GM12875 (cell line): Measurements from ENCODE around the gene PRPF38B.
"Not testable (repeated sequence)": the region's sequence is repeated elsewhere in the genome, so short reads cannot be mapped to it uniquely, and the experiment has no call there.

Experiments used
- H3K4me3 ChIP-seq: one replicate; pipeline ENCODE4 v1.5.1; 2011; ENCODE audit warnings: low read depth, low read length, control low read depth
- TF ChIP-seq, protein P1 (sequence below): IDR thresholded peaks from 2 replicates; pipeline ENCODE4 v1.5.1; 2011; ENCODE audit warnings: low read depth, mild to moderate bottlenecking, control low read depth, inconsistent platforms, low read length, moderate library complexity, borderline replicate concordance; ENCODE audit not compliant: insufficient read depth

Gene PRPF38B

GRCh38 chr1:108665771-108666170 lies 26.3 kb upstream of the PRPF38B start:
- TF ChIP-seq, protein P1, sequence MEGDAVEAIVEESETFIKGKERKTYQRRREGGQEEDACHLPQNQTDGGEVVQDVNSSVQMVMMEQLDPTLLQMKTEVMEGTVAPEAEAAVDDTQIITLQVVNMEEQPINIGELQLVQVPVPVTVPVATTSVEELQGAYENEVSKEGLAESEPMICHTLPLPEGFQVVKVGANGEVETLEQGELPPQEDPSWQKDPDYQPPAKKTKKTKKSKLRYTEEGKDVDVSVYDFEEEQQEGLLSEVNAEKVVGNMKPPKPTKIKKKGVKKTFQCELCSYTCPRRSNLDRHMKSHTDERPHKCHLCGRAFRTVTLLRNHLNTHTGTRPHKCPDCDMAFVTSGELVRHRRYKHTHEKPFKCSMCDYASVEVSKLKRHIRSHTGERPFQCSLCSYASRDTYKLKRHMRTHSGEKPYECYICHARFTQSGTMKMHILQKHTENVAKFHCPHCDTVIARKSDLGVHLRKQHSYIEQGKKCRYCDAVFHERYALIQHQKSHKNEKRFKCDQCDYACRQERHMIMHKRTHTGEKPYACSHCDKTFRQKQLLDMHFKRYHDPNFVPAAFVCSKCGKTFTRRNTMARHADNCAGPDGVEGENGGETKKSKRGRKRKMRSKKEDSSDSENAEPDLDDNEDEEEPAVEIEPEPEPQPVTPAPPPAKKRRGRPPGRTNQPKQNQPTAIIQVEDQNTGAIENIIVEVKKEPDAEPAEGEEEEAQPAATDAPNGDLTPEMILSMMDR: no peak

GRCh38 chr1:108667422-108667821 lies 24.7 kb upstream of the PRPF38B start:
- H3K4me3 ChIP-seq: not testable (repeated sequence)

More at GRCh38 chr1:108665771-108666170, 26.3 kb upstream of the PRPF38B start:
- no peak overlapping the region for H3K4me3 ChIP-seq

DNA sequence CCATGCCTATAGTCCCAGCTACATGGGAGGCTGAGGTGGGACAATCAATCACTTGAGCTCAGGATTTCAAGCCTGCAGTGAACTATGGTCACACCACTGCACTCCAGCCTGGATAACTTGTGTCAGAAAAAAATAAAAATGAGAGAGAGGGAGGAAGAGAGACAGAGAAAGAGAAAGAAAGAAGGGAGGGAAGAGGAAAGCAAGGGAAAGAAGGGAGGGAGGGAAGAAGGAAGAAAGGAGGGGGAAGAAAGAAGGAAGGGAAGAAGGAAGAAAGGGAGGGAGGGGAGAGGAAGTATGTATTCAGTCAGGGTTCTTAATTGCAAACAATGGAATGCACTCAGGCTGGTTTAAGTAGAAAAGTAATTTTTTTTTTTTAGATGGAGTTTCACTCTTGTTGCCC lies 23.3 kb upstream of the PRPF38B start:
- TF ChIP-seq, protein P1: no peak
- H3K4me3 ChIP-seq: no peak overlapping the region

DNA sequence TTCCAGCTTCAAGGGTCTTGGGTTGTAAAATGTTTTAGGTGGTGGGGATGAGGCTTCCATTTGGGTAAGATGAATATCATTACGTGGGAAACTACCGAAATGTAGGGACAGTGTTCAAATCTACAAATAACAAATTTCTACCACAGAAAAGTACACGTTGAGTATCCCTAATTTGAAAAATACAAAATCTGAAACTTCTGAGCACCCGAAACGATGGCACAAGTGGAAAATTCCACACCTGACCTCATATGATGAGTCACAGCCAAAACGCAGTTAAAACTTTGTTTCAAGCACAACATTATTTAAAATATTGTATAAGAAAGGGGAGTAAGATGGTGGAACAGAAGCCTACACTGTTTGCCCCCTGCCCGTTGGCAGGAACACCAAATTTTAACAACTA lies 22.4 kb upstream of the PRPF38B start:
- no peak overlapping the region for H3K4me3 ChIP-seq
- TF ChIP-seq, protein P1: no peak

DNA sequence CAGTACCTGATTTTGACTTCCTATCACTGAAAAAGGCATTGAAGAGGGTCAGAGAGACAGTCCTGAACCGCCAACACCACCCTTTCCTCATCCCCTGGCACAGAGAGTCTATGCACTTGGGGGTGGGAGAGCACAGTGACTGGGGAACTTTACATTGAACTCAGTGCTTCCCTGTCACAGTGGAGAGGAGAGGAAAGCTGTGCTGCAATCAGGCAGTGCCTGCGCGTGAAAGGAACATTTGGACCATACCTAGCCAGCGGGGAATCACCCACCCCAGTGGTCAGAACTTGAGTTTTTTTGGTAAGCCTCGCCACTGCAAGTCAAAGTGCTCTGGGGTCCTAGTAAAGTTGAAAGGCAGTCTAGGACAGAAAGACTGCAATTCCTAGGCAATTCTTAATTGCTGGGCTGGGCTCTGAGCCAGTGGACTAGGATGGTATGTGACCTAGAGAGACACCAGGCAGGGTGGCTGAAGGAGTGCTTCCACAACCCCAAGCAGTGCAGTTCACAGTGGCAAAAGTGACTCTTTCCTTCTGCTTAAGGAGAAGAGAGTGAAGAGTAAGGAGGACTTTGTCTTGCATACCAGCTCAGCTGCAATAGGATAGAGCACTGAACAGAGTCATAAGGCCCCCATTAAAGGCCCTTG lies 21.9 kb upstream of the PRPF38B start:
- TF ChIP-seq, protein P1: no peak
- H3K4me3 ChIP-seq: no peak overlapping the region

DNA sequence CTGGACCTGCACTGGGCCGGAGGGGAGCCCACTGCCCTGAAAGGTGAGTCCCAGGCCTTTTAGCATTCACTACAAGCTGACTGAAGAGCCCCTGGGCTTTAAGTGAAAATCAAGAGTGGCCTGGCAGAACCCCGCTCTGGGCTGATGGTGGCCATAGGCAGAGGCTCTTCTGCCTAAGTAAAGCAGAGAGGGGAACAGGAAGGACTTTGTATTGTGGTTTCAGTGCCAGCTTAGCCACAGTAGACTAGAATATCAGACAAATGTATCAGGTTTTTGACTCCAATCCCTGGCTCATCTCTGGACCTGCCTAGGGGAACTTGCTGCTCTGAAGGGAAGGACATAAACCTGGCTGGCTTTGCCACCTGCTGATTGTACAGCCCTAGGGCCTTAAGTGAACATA lies 21.0 kb upstream of the PRPF38B start:
- TF ChIP-seq, protein P1: no peak
- no peak overlapping the region for H3K4me3 ChIP-seq

DNA sequence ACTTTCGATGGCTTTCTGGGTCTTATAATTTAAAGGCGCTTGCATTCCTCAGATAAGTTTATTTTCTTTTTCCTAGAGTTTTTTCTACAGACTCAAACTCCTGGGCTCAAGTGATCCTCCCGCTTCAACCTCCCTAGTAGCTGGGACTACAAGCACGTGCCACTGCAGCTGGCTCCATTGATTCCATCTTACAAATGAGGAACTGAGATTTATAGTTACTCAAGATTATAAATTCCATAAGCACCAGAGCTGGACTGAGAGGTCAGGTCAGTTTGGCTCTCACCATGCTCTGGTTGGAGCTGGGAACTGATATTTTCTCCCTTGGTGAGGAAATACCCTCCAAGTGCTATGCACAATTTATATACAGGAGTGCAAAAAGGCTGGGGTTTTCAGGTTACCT lies 13.4 kb upstream of the PRPF38B start:
- no peak overlapping the region for H3K4me3 ChIP-seq

More for the DNA sequence above, 13.4 kb upstream of the PRPF38B start:
- TF ChIP-seq, protein P1: no peak
